Measurements from ENCODE around the gene MOV10L1.
"Not testable (repeated sequence)": the region's sequence is repeated elsewhere in the genome, so short reads cannot be mapped to it uniquely, and the experiment has no call there.

The MOV10L1 gene

DNA sequence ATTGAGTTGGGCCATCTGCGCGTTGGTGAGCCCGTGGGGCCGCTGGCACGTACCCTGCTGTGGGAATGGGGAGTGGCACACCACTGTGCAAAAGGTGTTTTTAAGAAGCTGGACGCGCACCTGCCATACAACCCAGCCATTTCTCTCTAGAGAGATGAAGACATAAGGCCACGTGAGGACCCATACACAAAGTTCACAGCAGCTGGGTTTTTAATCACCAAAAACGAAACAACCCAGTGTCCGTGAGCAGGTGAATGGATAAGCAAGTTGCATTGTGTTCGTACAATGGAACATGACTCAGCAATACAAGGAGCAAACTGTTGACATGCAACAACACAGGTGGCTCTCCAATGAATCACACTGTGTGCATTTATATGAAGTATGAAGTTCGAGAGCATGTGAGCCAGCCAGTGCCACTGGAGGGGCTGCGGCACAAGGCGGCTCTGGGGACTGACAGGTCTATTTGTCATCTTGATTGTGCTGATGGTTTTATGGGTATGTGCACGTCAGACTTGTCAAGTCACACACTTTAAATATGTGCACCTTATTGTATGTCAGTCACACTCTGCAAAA is 50.1 kb downstream of the MOV10L1 start:
- peak; percentile 22 for DNase-seq

DNA sequence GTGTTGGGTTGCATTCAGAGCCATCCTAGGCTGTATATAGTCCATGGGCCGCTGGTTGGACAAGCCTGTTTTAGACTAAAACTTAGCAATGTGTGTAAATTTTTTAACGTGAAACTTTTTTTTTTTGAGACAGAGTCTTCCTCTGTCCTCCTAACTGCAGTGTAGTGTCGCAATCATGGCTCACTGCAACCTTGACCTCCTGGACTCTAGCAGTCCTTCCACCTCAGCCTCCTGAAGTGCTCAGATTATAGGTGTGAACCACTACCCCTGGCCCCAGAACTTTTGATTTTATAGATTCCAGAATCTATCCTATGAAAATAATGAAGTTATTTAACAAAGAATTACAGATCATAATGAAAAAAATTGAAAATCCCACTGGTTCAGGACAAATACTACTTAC is 50.8 kb downstream of the MOV10L1 start:
- no peak for DNase-seq

DNA sequence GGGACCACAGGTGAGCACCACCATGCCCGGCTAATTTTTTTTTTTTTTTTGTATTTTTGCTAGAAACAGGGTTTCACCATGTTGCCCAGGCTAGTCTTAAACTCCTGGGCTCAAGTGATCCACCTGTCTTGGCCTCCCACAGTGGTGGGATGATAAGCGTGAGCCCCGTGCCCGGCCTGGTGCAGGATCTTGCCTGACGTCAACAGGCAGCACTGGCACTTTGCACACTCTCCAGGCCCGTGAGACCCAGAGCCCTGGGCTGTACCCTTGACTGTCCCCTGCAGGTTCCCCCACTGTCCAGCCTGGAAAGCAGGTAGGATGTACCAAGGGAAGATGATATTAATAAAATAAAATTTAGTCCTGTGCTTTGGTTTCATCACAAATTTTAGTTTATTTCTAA is 51.7 kb downstream of the MOV10L1 start:
- DNase-seq, result no peak

DNA sequence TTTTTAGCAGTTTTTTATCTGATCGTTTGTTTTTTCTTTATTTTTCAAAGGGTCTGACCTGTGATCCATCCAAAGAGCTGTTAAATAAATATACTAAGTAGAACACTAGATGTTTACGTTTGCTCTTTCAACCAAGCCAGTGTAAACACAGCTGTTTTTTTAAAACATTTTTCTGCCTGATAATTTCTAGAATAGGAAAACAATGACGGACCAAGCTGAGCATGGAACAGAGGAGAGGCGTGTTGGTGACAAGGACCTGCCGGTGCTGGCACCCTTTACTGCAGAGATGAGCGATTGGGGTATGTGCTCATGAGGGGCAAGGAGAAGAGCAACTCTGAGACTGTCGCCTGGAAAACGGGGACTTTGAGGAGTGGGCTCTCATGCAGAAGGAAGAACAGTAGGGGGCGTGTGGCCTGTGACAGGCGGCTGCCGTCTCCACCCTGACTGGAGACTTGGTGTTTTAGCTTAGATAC is 52.1 kb downstream of the MOV10L1 start:
- DNase-seq, result peak; percentile 2

DNA sequence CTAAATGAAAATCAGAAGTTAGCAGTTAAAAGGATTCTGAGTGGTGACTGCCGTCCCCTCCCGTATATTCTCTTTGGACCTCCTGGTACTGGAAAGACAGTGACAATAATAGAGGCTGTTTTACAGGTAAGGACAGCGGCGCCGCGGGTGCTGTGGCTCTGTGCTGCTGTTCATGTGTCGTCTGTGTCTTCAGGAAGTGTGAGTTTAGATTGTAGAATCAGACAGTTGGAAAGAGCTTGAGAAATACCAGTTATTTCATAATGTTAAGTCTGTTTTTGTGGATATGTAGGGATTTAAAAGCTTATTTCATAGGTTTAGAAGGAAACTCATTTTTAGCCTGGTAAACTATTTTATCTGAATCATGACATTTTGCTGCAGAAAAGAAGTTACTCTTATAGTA is 53.3 kb downstream of the MOV10L1 start:
- DNase-seq, result no peak

DNA sequence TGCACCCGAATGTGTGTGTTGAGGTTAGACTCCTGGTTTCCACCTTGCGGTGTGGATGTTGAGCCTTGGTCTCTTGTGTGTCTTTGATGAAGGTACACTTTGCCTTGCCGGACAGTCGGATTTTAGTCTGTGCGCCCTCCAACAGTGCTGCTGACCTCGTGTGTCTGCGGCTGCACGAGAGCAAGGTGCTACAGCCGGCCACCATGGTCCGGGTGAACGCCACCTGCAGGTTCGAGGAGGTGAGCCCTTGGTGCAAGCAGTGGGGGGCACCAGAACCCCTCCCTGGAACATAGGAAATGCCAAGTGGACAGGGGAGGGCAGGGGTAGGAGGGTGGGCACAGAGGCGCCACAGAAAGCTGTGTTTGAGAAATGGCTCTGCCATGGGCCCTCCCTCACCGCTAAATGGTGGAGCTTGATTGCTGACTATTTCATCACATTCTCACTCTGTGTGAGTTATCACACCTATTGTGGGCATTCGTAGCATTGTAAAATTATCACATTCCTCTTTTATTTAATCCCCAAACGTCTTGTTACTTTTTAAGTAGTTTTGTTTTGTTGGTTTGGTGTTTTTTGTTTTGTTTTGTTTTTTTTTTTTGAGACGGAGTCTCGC is 54.3 kb downstream of the MOV10L1 start:
- no peak for DNase-seq

DNA sequence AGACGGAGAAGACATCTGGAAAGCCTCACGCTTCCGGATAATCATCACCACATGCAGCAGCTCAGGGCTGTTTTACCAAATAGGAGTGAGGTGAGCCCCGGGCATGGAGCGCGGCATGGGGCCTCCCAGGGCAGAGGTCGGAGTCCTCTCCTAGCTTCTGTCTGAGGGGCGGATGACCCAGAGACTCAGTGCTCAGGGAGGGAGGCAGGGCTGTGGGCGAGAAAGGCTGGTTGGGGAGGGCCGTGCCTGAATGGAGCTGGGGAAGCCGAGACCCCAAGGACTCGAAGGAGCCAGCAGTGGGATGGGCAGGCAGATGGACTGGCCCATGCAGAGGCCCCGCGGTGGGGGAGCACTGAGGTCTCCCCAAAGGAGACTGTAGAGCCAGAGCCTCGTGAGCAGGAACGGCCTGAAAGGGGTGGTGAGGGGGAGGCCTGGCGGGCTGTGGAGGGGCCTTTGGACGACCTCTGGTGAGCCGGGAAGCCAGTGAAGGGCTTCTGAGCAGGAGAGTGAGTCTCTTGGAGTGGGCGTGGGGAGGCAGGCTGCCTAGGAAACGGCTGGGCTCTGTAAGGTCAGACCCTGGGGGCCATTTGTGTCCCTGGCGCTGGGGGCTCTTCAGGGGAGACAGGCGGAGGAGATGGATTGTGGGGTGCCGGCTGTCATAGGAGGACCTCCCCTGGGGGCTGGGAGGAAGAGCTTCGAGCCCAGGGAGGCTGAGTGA is 56.1 kb downstream of the MOV10L1 start:
- no peak for DNase-seq

DNA sequence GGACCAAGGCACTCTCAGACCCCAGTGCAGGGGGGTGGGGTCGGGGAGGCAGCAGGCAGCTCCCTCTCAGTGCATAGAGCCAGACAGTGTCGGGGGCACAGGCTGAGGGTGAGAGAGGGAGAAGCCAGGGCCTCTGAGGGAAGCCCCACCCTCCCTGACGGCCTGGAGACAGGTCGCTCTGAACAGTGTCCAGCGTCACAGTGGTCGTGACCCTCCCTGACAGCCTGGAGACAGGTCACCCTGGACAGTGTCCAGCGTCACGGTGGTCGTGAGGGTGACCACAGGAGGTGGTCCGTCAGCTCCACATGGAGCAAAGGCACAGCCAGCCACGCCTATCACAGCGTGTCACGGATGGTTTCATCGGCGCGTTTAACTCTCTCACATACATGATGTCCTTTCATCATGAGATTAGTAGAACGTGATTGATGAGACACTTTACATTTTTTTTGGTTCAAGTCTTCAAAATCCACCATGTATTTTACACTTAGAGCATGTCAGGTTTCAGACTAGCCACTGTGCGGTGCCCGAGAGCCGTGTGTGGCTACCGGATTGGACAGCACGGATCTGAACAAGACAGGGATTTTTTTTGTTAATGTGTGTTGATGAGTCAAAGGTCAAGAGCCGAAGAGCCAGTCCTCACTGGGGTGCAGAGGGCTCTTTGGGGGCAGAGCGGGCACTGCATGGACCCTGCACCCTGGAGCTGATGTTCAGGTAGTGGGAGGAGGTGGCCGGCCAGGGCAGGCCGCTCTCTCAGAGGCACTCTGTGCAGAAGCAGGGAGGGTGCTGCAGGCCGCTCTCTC is 56.8 kb downstream of the MOV10L1 start:
- DNase-seq, result peak; percentile 5

DNA sequence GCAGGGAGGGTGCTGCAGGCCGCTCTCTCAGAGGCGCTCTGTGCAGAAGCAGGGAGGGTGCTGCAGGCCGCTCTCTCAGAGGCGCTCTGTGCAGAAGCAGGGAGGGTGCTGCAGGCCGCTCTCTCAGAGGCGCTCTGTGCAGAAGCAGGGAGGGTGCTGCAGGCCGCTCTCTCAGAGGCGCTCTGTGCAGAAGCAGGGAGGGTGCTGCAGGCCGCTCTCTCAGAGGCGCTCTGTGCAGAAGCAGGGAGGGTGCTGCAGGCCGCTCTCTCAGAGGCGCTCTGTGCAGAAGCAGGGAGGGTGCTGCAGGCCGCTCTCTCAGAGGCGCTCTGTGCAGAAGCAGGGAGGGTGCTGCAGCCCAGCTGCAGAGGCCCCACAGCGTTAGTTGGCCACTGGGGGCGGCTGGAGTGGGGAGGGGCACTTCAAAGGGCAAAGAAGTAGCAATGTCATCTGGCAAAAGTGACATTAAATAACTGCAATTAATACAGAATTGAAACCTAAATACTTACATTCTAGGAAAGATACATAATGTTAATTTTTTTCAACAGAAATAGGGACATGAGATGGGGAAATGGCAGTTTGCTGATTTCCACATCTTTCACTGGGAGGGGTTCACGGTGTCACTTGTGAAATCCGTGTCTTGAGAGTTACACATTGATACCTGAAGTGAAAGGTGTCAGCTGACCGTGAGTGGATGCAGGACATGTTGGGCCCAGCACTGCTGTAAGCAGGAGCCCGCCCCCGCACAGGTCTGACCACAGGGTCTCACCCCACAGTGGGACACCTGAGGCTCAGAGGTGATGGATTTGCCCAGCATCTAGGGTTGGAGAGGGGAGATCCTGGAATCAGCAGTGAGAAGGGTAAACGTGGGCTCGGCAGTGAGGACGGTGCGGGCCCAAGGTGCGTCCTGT is 57.7 kb downstream of the MOV10L1 start:
- DNase-seq, result not testable (repeated sequence)

DNA sequence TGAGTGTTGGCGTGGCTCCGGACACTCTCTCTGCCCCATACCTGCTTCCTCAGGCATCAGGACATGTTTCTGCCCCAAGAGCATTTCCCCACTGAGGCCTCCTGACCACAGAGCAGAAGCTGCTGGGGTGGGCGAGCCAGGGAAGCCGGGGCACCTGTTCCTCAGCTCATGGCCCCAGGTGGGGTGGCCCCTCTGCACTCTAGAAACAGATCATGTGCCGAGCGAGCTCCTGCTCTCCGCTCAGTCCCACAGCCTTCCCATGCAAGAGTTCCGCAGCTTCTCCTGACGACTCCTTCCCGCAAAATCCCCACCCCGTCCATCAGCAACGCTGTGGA is 58.3 kb downstream of the MOV10L1 start:
- no peak for DNase-seq

DNA sequence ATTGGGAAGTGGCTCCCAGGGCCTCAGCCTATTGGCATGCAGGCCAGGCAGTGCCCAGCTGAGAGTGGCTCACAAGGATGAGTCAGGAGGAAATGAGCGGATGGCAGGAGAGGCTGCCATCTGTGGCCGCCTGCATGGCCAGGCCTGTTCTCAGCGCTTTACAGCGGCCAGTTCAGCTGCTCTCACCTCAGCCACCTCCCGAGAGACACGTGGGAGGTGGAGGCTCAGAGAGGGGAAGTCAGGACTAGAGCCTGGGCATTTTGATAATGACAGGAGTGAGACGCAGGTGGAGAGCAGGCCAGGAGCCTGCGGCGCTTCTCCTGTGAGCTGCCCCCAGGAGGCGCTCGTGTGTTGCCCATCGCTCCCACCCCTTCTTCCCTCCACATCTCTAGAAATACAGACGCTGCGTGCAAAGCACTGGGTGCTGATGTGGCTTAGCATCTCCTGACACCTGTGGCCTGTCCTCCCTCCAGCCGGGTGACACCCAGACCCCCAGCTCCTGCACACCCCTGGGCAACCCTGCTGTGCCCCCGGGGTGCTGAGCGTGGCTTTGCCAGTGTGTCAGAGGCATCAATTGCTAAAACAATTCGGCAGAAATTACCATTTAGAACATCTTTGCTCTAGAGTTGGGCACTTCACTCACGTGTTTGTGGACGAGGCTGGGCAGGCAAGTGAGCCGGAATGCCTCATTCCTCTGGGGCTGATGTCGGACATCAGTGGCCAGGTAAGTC is 59.4 kb downstream of the MOV10L1 start:
- peak; percentile 13 for DNase-seq

DNA sequence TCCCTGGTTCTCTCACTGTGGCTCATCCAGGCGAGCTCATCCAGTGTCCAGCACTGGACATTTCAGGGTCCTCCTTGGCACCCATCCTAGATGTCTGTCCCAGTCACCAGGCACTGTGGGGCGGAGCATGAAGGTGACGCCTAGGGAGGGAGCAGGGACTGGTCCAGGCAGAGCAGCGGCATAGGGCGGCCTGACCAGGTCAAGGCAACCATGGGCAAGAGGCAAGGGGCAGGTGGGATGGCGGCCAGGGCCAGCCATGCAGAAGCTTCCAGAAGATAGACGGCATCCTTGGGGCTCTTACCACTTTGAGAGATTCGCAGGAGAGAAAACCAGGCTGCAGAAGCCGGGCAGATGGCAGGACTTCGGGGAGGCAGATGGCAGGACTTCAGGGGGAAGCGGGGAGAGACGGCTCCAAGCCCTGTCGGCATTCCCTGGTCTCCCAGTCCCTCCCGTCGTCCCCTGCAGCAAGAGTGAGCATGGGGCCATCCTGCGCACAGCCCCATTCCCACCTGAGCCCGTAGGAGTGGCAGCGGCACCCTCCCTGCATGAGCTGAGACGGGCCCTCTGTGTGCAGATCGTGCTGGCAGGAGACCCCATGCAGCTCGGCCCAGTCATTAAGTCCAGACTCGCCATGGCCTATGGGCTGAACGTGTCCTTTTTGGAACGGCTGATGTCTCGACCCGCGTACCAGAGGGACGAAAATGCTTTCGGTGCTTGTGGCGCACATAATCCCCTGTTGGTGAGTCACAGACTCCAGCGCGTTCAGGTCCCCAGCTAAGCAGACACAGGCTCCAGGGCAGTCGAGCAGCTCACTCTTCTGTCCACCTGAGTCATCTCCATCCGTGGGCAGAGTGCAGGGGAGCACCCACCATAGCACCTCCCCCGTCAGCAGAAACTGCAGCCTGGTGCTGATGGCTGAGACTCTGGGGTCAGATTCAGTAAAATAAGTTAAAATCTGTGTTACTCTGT is 60.6 kb downstream of the MOV10L1 start:
- DNase-seq, result no peak

DNA sequence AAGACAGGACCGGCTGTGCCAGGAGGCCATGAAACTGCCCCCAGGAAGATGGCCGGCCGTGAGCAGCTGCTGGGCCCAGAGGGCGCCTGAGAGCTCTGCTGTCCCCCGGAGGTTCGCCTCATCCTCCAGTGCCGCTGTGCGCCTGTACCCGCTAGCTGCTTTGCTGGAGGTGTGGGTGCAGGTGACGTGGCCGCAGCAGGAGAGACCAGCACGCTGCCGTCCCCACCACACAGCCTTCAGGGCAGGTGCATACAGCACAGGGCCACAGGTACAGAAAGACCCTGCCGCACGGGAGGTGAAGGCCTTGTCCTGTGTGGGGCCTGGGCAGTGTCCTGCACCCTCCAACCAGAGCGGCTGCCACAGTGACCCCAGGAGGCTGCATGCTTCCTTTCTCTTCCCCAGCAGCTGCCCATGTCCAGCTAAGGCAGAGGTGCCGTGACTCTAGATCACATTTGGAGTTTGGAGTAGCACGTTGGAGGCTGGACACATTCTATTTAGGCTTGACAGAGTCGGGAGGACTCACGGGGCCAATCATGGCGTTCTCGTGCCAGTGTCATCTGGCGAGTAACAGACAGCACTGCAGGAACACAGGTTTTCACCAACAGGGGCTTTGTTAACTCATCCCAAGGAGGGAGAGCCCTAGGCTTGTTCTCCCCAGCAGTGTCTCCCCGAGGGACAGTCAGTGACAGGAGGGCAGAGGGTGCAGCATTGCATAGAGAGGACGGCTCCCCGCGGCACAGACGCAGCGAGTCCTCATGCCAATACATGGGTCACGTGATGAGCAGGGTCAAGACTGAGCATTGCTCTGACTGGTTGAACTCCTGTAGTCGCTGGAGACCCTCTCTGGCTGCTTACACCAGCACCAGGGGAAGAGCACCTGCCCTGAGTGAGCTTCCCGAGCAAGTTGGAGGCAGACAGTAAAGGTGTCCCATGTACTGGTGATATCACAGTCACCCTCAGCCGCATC is 62.0 kb downstream of the MOV10L1 start:
- DNase-seq, result no peak

DNA sequence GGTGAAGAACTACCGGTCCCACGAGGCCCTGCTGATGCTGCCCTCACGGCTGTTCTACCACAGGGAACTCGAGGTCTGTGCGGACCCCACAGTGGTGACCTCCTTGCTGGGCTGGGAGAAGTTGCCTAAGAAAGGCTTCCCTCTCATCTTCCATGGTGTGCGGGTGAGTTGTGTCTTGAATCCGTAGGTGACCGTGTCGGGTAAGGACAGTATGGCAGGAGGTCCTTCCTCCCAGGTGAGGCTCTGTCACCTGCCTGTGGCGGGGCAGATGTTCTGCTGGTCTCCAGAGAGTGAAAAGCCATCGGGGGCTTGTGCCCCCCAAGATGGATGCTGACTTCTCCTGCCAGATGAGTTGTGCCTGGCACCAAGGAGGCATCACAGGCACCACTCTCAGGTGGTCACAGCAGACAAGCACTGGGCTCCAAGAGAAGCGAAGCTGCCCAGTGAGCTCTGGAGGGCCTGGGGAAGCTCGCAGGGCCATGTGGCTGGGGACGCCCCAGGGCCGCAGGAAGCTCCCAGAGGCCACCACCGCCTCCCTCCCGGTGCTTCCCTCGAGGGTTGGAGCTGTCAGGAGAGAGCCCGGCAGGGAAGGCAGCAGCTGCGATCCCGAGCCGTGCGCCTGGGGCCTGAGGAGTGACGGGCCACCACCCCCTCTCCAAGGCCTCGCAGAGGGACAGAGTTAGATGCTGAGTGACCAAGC is 63.4 kb downstream of the MOV10L1 start:
- no peak for DNase-seq

DNA sequence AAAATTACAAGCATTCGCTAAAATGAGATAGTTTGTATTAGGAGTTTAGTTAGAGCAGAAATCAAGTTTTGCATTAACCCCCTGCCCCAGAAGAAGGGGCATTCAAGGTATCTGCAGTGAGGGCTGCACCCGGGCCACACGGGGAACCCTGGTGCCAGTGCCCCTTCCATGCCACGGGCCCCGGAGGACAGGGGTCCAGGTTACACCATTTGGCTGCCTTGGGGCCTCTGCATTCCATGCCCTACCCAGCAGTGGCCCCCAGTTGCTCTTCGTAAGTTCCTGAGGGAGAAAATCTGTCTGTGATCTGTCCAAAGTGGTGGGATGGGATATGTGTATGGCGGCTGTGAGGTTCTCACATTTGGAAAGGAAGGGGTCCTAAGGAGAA is 63.9 kb downstream of the MOV10L1 start:
- no peak for DNase-seq

DNA sequence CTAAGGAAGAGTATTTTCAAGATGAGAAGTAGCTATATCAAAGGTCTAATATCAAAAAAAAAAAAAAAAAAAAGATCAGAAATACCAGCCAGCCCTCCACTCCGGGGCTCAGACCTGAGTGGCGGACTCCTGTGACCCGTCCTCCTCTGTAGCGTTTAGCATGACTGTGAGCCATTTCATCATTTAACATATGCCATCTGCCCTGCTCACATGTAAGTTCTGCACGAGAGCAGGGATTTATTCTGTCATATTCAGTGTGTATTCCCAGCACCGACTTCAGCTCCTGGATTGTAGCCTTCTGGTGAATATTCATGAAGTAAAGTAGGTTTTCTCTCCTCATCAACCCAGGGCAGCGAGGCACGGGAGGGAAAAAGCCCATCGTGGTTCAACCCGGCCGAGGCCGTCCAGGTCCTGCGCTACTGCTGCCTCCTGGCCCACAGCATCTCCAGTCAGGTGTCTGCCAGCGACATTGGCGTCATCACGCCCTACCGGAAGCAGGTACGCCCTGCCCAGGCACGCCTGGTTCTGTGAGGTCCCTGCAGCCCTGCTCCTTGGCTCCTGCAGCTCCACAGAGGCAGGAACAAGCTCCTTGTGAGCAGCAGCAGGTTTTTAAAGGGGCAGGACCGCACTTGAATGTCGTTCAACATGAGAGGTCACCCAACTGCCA is 68.0 kb downstream of the MOV10L1 start:
- DNase-seq, result no peak

DNA sequence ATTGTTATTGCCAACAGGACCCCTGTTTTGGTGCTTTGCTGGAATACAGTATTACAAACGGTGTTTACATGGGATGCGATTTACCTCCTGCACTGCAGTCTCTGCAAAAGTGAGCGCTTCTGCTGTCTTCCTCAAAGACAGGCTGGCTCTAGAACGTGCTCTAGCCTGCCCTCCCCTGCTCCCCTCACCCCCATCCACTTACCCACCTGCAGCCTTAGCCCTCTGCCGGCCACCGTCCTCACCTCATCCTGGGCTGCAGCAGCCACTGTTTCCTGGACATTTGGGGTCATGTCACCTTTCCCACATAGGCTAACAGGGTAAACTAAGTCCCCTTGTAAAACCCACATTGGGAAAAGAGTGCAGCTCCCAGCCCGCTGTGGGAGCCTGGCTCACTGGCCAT is 71.1 kb downstream of the MOV10L1 start:
- DNase-seq, result no peak
